HG03442 (cell line): Measurements from ENCODE around the gene SGCE.
A peak's percentile ranks its signal among the peaks of the same experiment; 100 is the strongest.

Source experiments
- ATAC-seq: cut with Tn5 transposase; IDR thresholded peaks from one replicate; pipeline ENCODE4 v1.9.1; 2021; ENCODE audit warnings: mild to moderate bottlenecking, moderate library complexity; ENCODE audit not compliant: unreplicated experiment

Gene SGCE

DNA sequence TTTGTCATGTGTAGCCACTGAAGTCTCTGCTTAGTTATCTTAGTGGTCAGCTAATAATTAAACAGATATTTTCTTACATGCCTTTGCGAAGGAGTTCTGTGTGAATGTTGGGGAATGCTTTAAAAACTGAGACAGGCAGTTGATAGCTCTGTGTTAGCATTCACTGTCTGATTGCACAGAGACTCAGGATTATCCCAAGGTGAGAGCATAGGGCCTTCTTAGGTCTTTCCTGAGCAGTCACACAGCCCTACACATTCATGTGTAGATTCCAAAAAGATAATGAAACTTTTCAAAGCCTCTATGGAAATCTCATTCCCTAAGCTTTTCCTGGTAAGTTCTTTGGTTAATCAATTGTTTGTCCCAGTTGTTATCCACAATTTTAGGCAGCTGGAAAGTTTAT lies 78.6 kb downstream of the SGCE start:
- ATAC-seq, result no peak

DNA sequence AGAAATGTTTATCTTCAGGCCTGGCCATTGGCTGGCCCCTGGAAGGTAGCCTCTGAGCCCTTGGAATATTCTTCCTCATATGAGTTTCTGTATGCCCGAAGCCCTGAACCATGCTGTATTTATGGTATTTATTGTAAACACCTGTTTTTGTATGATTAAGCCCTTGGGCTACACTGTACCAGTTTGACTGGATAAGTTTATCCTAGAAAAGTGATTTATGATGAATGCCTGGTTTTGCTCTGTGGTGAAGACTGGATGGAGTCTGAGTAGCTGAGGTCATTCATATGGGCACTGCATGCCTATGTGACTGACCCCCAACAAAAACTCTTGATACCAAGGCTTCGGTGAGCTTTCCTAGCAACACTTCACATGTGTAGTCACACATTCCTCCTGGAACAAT lies 79.6 kb downstream of the SGCE start:
- no peak for ATAC-seq

DNA sequence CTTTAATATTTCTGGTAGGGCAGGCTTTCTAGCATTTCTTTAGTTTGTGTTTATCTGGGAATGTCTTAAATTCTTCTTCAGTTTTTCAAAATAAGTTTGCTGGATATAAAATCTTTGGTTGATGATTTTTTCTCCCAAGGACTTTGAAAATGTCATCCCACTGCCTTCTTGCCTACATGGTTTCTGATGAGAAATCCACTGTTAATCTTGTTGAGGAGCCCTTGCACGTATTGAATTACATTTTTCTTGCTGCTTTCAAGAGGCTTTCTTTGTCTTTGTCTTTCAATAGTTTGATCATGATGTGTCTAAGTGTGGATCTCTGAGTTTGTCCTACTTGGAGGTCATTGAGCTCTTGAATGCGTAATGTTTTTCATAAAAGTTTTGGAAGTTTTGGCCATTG lies 80.3 kb downstream of the SGCE start:
- no peak for ATAC-seq

DNA sequence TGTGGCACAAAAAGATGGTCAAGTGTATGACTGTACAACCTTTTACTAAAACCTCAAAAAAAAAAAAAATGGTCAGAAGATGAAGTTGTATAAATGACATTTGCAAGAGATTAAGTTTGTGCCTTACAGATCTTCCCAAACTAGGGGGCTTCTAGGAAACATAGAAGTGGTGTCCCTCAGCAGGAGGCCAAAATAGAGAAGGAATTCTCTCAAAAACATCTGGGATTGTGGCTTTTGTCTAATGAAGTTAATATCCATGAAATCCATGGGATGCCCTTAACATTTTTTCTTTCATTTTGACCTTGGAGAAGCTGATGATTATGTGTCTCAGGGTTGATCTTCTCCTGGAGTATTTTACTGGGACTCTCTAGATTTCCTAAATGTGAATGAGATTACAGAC lies 84.1 kb downstream of the SGCE start:
- ATAC-seq, result no peak

DNA sequence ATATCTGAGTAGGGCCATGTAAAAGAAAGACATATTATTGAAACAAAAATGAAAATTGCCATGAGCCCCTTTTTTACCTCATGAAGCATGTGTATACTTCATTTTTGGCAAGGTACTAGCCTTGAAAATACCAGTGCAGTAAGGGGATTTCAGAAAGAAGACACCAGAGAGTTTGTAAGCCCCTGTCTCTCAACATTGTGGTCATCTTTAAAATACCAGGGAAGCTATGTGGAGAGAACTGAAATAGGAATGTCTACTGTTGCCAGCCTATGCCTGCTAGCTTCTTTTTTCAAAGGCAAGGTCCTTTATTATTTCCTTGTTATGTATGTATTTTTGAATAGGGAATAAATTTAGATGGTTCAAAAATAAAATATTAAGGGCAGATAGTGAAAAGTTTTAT lies 88.5 kb downstream of the SGCE start:
- no peak for ATAC-seq

DNA sequence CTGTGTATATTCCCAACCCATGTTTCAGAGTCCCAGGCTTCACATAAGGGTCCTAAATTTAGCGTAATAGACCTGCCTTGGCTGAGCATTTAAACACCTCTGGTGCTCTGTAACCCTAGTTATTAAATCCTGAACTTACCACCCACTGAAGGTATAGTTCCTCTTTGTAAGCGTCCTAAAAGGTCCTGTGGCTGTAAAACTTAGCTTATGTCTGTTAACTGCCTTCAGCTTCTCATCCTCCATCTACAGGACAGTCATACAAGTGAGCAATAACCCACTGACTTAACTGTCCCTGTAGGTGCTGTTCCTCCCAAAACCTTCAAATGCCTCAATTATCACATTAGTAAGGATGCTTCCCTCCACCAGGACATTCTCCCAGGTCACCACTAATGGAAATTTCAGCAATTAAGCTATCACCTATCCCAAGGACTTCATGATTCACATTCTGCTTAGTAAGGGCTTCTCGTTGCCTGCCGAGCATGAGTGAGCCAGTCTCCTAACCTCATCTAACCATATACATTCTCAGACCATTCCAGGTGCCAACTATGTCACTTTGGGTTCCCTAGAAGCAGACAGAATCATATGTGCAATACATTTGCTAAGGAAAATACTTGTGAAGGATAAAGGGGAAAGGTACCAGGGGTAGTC lies 90.6 kb downstream of the SGCE start:
- ATAC-seq, result no peak

GRCh38 chr7:94562525-94562924 lies 93.4 kb downstream of the SGCE start:
- no peak for ATAC-seq

DNA sequence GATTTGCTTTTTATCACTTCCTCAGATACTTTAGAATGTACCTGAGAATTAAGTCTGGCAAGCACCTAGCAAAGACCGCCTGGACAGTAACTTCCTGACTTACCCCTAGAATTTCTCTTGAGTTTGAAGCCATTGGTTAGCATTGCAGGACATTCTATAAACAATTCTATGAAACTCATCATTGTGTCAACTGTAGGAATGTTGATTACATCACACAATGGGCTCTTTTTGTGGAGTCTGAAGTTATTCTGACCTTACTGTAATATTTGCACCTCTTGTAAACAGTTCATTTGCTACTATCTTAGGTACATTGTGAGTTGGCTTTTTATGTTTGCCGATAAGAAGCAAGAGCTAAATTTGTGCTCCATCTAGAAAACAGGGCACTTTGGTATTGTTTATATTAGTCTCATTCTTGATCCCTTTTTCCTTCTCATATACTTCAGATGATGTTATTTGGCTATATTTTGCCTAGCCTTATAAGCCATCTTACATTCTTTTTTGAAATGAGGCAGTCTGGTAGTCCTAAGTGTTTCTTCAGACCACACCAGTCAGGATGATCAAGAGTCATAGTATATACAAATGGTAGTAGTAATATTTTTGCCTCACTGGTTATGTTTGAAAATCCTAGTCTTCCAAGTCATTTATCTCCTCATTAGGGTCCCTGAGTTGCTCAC lies 94.0 kb downstream of the SGCE start:
- ATAC-seq, result no peak

GRCh38 chr7:94559972-94560371 lies 96.0 kb downstream of the SGCE start:
- no peak for ATAC-seq

DNA sequence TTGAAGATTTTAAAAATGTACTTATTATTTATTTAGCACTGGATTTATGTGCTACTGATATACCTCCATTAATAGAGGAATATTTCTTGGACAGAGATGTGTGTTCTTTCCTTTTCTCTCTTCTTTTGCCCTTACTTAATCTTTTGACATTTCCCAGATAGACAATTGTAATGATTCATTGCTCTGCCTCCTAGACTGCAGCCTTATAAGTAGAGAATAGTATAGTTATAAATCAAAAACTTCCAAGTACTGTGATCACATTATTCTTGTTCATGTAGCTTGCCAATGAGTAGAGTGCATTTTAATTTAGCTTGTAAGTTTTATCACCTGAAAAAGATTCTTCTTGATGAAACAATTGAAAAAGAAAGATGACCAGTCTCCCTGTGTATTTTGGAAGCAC lies 98.7 kb downstream of the SGCE start:
- ATAC-seq, result no peak

DNA sequence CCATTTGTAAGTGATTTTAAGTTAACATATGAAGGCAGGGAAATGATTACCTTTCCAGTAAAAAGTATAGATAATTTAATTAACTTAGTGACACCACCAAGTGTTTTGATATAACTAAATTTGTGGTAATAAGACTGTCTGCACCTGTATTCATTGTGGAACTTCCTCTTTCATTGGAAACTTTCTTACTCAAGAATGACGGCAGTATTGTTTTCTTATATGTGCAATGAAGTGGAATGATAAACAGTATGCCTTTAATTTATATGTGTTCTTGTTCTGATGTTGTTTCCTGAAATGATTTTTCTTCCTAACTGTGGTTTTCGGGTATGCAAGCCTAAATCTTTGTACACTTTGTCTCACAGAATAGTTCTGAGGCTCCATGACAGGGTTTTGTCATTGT lies 99.9 kb downstream of the SGCE start:
- ATAC-seq, result peak; percentile 79

DNA sequence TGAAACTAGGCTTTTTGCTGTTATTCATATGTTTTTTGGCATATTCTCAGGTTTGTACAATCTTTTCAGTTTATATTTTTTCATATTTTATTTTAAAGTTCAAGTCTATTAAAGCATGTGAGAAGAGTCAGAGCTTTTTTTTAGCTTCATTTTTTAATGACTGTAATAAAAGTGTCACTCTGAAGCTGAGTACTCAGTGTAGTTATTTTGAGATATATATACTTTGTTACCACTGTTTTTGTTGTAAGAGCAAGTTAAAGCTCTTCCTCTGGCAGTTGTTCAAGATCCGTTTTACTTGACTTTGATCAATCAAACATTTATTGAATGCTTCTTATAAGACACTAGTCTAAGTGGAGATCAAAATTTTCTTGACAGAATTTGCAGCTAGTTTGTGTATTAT lies 108.8 kb downstream of the SGCE start:
- ATAC-seq, result no peak

GRCh38 chr7:94540428-94540827 lies 115.5 kb downstream of the SGCE start:
- ATAC-seq, result no peak
